Stimulated activated CD4-positive, alpha-beta T cell treated with anti-CD3 and anti-CD28 coated beads, Interleukin-4, amount 100 ng/mL, for 4 hours (primary cell): ENCODE measurements around the gene SETD2.
"Not testable (repeated sequence)": the region's sequence is repeated elsewhere in the genome, so short reads cannot be mapped to it uniquely, and the experiment has no call there.

Experiments used
- DNase-seq, 2 experiments: peaks; one replicate each; pipeline ENCODE4 v3.0.0-alpha.2; 2020

Gene SETD2

GRCh38 chr3:47151836-47152235 is 12.1 kb downstream of the SETD2 start:
- DNase-seq, result no peak

- no peak for DNase-seq
These were observed 14.5 kb downstream of the SETD2 start for GRCh38 chr3:47149339-47149933.

- no peak for DNase-seq
These were observed 18.6 kb downstream of the SETD2 start for GRCh38 chr3:47145272-47145671.

GRCh38 chr3:47143068-47143467 is 20.8 kb downstream of the SETD2 start:
- DNase-seq, result no peak

- DNase-seq, result not testable (repeated sequence)
These were observed 21.4 kb downstream of the SETD2 start for GRCh38 chr3:47142536-47142935.

GRCh38 chr3:47140973-47141461 is 22.9 kb downstream of the SETD2 start:
- not testable (repeated sequence) for DNase-seq

GRCh38 chr3:47140553-47140952 is 23.4 kb downstream of the SETD2 start:
- not testable (repeated sequence) for DNase-seq

- DNase-seq, result no peak
These were observed 29.6 kb downstream of the SETD2 start for GRCh38 chr3:47134311-47134710.

- DNase-seq, result no peak
These were observed 30.3 kb downstream of the SETD2 start for GRCh38 chr3:47133641-47134040.

GRCh38 chr3:47130557-47130956 is 33.4 kb downstream of the SETD2 start:
- no peak for DNase-seq

- DNase-seq, result no peak
These were observed 35.8 kb downstream of the SETD2 start for GRCh38 chr3:47128137-47128536.

- DNase-seq, result no peak
These were observed 40.1 kb downstream of the SETD2 start for GRCh38 chr3:47123857-47124256.

- DNase-seq, result no peak
These were observed 42.5 kb downstream of the SETD2 start for GRCh38 chr3:47121409-47121808.

- no peak for DNase-seq
These were observed 43.8 kb downstream of the SETD2 start for GRCh38 chr3:47120138-47120537.

GRCh38 chr3:47119387-47119786 is 44.5 kb downstream of the SETD2 start:
- not testable (repeated sequence) for DNase-seq

GRCh38 chr3:47117807-47118364 is 46.0 kb downstream of the SETD2 start:
- no peak for DNase-seq

GRCh38 chr3:47115524-47115923 is 48.4 kb downstream of the SETD2 start:
- DNase-seq, result not testable (repeated sequence)

GRCh38 chr3:47113669-47114365 is 50.1 kb downstream of the SETD2 start:
- DNase-seq, result no peak

- no peak for DNase-seq
These were observed 50.9 kb downstream of the SETD2 start for GRCh38 chr3:47112997-47113396.

GRCh38 chr3:47109393-47109792 is 54.5 kb downstream of the SETD2 start:
- no peak for DNase-seq

- no peak for DNase-seq
These were observed 55.4 kb downstream of the SETD2 start for GRCh38 chr3:47108546-47108945.

- no peak for DNase-seq
These were observed 59.7 kb downstream of the SETD2 start for GRCh38 chr3:47104259-47104658.

GRCh38 chr3:47103619-47104018 is 60.3 kb downstream of the SETD2 start:
- DNase-seq, result no peak

- no peak for DNase-seq
These were observed 61.8 kb downstream of the SETD2 start for GRCh38 chr3:47102081-47102600.
